Loucy (cell line): ENCODE results near the gene FAM219A.

ENCODE experiments used
- EZH2phosphoT487 ChIP-seq: fragments of 200-600 bp; IDR thresholded peaks from 2 replicates; pipeline ENCODE4 v1.6.1; 2018; ENCODE audit warnings: antibody characterized with exemption, mild to moderate bottlenecking, moderate library complexity, borderline replicate concordance
- TF ChIP-seq, protein P1 (sequence below): fragments of 200-600 bp; sonication (generic); conservative IDR thresholded peaks from 2 replicates; pipeline ENCODE4 v1.5.1; 2014; ENCODE audit warnings: mild to moderate bottlenecking, antibody characterized with exemption, low read length

- TF ChIP-seq, protein P1, sequence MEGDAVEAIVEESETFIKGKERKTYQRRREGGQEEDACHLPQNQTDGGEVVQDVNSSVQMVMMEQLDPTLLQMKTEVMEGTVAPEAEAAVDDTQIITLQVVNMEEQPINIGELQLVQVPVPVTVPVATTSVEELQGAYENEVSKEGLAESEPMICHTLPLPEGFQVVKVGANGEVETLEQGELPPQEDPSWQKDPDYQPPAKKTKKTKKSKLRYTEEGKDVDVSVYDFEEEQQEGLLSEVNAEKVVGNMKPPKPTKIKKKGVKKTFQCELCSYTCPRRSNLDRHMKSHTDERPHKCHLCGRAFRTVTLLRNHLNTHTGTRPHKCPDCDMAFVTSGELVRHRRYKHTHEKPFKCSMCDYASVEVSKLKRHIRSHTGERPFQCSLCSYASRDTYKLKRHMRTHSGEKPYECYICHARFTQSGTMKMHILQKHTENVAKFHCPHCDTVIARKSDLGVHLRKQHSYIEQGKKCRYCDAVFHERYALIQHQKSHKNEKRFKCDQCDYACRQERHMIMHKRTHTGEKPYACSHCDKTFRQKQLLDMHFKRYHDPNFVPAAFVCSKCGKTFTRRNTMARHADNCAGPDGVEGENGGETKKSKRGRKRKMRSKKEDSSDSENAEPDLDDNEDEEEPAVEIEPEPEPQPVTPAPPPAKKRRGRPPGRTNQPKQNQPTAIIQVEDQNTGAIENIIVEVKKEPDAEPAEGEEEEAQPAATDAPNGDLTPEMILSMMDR: no peak
- no peak for TF ChIP-seq EZH2phosphoT487
These were observed 85.8 kb downstream of the FAM219A start for GRCh38 chr9:34372467-34373011.
